SJSA1 (cell line): ENCODE results near the gene HOXB4. TPM values are rescaled to one million over a fixed set of nuclear protein-coding genes. Genes with fewer than 3 reads are reported as not detected.

Experiments
- DNase-seq, 2 experiments: peaks; one replicate each; pipeline ENCODE4 v3.0.0-alpha.2; 2015 to 2020; ENCODE audit warnings: low spot score in 2 of 2, low read depth in 1 of 2
- H3K27ac ChIP-seq: fragments of 250-450 bp; sonication (Bioruptor Pico); 2 replicates; pipeline ENCODE4 v1.5.1; 2020; ENCODE audit warnings: mild to moderate bottlenecking, moderate library complexity
- H3K27me3 ChIP-seq: fragments of 250-450 bp; sonication (Bioruptor Pico); replicated peaks from 2 replicates; pipeline ENCODE4 v1.5.1; 2020; ENCODE audit warnings: mild to moderate bottlenecking, moderate library complexity
- H3K36me3 ChIP-seq: fragments of 250-450 bp; sonication (Bioruptor Pico); 2 replicates; pipeline ENCODE4 v1.5.1; 2020; ENCODE audit warnings: mild to moderate bottlenecking
- H3K4me1 ChIP-seq: fragments of 250-450 bp; sonication (Bioruptor Pico); replicated peaks from 2 replicates; pipeline ENCODE4 v1.6.1; 2021; ENCODE audit warnings: mild to moderate bottlenecking
- H3K4me3 ChIP-seq: fragments of 250-450 bp; sonication (Bioruptor Pico); 2 replicates; pipeline ENCODE4 v1.5.1; 2020; ENCODE audit warnings: mild to moderate bottlenecking
- H3K9me3 ChIP-seq: fragments of 250-450 bp; sonication (Bioruptor Pico); replicated peaks from 2 replicates; pipeline ENCODE4 v1.5.1; 2020; ENCODE audit warnings: mild to moderate bottlenecking
- total RNA-seq: library from RNA; depleted of rRNA; stranded (reverse); fragments of >200 nt; shearing (Covaris generic); gene quantifications from 2 replicates; pipeline ENCODE4 v1.2.3, GENCODE V29; 2014

HOXB4 gene
- total RNA-seq, 1 experiment from 2014 or later: 3.2 TPM

GRCh38 chr17:48583708-48584222, 5.6 kb upstream of the HOXB4 start:
- no peak for DNase-seq

DNA sequence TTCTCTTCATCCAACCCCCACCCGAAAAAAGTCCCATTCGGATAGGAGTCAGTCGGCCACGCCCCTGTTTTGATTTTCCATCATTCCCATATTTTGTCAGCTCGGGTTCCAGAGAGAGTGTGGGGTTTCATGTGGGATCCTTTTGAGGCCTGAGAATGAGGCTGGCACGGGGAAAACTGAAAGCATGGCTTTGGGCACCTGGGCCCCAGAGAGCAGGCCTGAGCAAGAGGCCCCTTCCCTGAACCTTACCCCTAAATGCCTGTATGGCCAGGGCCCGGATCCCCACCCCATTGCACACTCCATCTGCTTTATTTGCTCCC, 4.6 kb upstream of the HOXB4 start:
- no peak overlapping the region for H3K4me3 ChIP-seq
- peaks cover 25% of the 10 kb centered on the region for H3K4me1 ChIP-seq
- no peak for DNase-seq
- no peaks in the 10 kb centered on the region for H3K27me3 ChIP-seq
- H3K27ac ChIP-seq: no peak overlapping the region
- no peaks in the 10 kb centered on the region for H3K9me3 ChIP-seq
- no peaks in the 10 kb centered on the region for H3K36me3 ChIP-seq

More at GRCh38 chr17:48583708-48584222, 5.6 kb upstream of the HOXB4 start:
- H3K27ac ChIP-seq: no peak overlapping the region
- peaks cover 24% of the 10 kb centered on the region for H3K4me1 ChIP-seq
- no peaks in the 10 kb centered on the region for H3K36me3 ChIP-seq
- no peaks in the 10 kb centered on the region for H3K9me3 ChIP-seq
- no peaks in the 10 kb centered on the region for H3K27me3 ChIP-seq
- H3K4me3 ChIP-seq: no peak overlapping the region

DNA sequence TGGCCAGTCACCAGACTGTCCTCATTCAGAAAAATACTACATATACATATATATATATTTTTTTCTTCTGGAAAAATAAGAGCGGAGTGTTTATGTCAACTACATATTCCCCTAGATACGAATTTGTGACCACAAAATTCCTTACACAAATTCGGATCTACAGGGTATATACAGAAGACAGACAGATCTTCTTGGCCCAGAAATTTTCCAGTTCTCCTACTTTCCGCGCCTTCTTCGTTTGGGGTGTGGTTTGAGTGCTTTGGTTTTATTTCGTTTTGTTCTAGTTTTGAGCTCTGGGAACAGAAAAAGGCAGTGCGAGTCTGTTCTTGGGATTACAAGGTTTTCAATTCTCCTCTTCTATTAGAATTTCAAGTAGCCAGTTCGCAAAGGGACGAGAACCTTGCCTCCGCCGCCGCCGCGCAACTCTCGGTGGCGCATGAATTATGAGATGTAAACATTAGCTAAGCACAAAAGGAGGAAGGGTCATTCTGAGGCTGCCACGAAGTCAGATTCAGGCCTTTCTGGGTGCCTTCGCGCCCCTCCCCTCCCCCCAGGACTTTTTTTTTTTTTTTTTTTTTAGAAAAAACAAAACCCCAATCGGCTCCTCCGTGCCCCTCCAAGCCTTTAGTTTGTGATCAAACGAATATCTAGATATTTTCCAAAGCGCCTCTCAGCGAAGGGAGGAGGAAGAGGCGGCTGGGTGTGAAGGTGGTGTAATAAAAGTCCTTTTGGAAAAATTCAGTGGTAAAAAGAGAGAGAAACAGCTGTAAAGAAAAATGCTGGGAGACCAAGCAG, 1.8 kb upstream of the HOXB4 start:
- H3K4me3 ChIP-seq: no peak overlapping the region
- no peaks in the 10 kb centered on the region for H3K9me3 ChIP-seq
- peaks cover 29% of the 10 kb centered on the region for H3K4me1 ChIP-seq
- peaks cover 3% of the 10 kb centered on the region; the same call in 1 of the 2 replicates for H3K36me3 ChIP-seq
- no peaks in the 10 kb centered on the region for H3K27me3 ChIP-seq
- H3K27ac ChIP-seq: no peak overlapping the region
- no peak for DNase-seq

- Histone ChIP-seq H3K4me3 (no peak overlapping the region), H3K27ac (no peak overlapping the region), H3K36me3 (peaks cover 3% of the 10 kb centered on the region; the same call in 1 of the 2 replicates), H3K4me1 (peaks cover 33% of the 10 kb centered on the region), H3K9me3 (no peaks in the 10 kb centered on the region), H3K27me3 (no peaks in the 10 kb centered on the region)
- DNase-seq: no peak
Measured at GRCh38 chr17:48579471-48579759, 1.3 kb upstream of the HOXB4 start.

DNA sequence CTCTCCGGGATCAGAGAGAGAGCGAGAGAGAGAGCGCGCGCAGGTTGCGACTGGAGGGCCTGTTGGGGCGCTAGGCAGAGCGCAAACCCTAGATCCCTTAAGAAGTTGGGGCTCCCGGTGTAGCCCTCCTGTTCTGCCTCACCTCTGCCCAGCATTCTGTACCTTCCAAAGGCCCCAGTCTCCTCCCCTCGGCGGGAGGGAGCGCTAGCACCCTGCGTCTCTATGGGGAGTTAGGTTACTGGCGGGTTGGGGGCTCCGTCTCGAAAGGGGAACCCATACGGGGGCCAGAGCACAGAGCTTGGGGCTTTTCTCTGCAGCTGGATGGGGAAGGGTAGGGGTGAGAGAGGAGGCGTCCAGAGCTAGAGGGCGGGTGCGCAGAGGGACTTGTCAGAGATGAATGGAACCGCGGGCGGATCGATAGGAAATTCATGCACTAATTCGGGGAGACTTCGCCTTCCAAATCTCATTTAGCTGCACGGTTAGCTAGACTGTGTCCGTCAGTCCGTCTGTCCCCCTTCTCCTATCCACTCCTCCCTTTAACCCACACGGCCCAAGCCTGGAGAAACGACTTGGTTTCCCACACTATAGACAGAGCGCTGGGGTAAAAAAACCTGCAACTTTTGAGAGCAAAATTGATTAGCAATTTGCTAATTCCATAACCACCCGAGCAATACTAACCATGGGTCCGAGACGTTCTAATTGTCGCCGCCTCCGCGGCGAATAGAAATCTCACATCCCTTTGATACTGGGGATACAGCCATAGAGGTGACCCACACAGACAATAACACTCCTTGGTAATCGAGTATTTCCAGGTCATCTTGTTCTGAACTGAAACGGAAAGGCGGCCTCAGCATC, 693 bp upstream of the HOXB4 start:
- no peak for DNase-seq
- Histone ChIP-seq H3K9me3 (no peaks in the 10 kb centered on the region), H3K36me3 (peaks cover 3% of the 10 kb centered on the region; the same call in 1 of the 2 replicates), H3K27ac (no peak overlapping the region), H3K4me1 (peaks cover 33% of the 10 kb centered on the region), H3K27me3 (no peaks in the 10 kb centered on the region), H3K4me3 (peak overlapping the region; percentile 63)

DNA sequence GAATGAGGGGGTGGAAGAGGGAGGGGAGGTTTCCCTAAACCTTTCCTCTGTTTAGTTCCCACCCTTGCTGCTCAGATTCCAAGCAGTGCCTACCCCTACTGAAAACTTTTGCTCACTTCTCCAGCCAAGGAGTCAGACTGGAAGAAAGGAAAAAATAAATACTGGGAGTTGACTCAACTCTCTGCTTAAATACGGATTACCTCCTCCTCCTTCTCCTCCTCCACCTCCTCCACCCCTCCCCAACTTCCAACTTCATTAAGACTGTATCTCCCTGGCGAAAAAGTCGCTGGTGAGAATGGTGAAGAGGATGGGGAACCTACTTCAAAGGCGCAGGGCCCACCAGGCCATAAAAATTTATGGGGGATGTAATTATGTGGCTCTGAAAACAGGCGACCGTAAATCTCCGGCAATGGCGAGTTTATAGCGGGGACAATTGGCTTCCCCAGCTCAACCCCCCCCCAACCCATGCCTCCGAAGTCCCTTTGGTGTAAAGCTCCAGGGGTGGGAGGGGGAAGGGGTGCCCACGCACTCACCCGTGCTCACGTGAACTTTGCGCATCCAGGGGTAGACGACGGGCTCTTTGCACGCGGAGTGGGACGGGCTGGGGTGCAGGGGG, 712 bp downstream of the HOXB4 start:
- Histone ChIP-seq H3K27me3 (no peaks in the 10 kb centered on the region), H3K27ac (no peak overlapping the region), H3K4me3 (peak overlapping the region; percentile 63), H3K9me3 (no peaks in the 10 kb centered on the region), H3K36me3 (peaks cover 3% of the 10 kb centered on the region; the same call in 1 of the 2 replicates), H3K4me1 (peaks cover 33% of the 10 kb centered on the region)
- peak in 1 of 2 experiments; percentile 47 for DNase-seq

- Histone ChIP-seq H3K27me3 (no peaks in the 10 kb centered on the region), H3K4me1 (peaks cover 33% of the 10 kb centered on the region), H3K27ac (no peak overlapping the region), H3K9me3 (no peaks in the 10 kb centered on the region), H3K36me3 (peaks cover 3% of the 10 kb centered on the region; the same call in 1 of the 2 replicates), H3K4me3 (peak overlapping the region; percentile 63)
- peak in 1 of 2 experiments; percentile 49 for DNase-seq
Measured at GRCh38 chr17:48576479-48577309, 1.5 kb downstream of the HOXB4 start.

GRCh38 chr17:48575673-48576478, 2.3 kb downstream of the HOXB4 start:
- Histone ChIP-seq H3K9me3 (no peaks in the 10 kb centered on the region), H3K27me3 (no peaks in the 10 kb centered on the region), H3K36me3 (peaks cover 3% of the 10 kb centered on the region; the same call in 1 of the 2 replicates), H3K27ac (no peak overlapping the region), H3K4me3 (no peak overlapping the region), H3K4me1 (peaks cover 33% of the 10 kb centered on the region)
- DNase-seq: no peak

GRCh38 chr17:48575066-48575582, 3.0 kb downstream of the HOXB4 start:
- Histone ChIP-seq H3K27ac (no peak overlapping the region), H3K36me3 (peaks cover 3% of the 10 kb centered on the region; the same call in 1 of the 2 replicates), H3K27me3 (no peaks in the 10 kb centered on the region), H3K4me3 (no peak overlapping the region), H3K9me3 (no peaks in the 10 kb centered on the region), H3K4me1 (peaks cover 33% of the 10 kb centered on the region)
- DNase-seq: peak in 1 of 2 experiments; percentile 67

DNA sequence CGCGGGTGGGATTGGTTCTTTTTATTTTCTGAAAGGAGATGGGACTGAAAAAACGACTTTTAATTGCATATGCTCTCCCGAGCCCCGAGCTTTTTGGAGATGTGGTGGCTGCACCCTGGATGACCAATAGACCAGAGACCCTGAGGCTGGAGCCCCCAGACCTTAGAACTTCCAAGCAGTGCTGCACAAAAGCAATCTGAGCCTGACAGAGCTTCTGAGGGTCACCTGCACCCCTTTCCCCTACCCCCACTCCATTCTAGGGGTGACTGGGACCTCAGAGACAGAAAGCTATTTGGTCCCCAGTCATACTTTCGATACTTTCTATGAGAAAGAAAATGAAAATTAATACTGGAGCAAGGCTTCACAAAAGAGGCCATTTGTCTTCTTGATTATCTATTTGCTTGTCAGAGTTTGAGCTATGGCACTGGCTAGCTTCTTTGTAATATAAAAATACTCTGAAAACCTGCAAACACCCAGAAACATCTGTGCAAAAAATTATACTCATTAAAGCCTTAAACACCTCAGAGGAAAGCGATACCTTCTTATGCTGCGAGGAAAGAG, 3.6 kb downstream of the HOXB4 start:
- Histone ChIP-seq H3K27ac (no peak overlapping the region), H3K36me3 (peaks cover 6% of the 10 kb centered on the region; the same call in 1 of the 2 replicates)

GRCh38 chr17:48571826-48572417, 6.2 kb downstream of the HOXB4 start:
- Histone ChIP-seq H3K9me3 (no peaks in the 10 kb centered on the region), H3K36me3 (peaks cover 6% of the 10 kb centered on the region; the same call in 1 of the 2 replicates), H3K4me1 (peaks cover 23% of the 10 kb centered on the region), H3K27ac (no peak overlapping the region), H3K4me3 (no peak overlapping the region), H3K27me3 (no peaks in the 10 kb centered on the region)
- DNase-seq: no peak

More for the DNA sequence above, 3.6 kb downstream of the HOXB4 start:
- Histone ChIP-seq H3K27me3 (no peaks in the 10 kb centered on the region), H3K4me3 (no peak overlapping the region), H3K9me3 (no peaks in the 10 kb centered on the region), H3K4me1 (peaks cover 33% of the 10 kb centered on the region)
- no peak for DNase-seq
